ENCODE data around the gene TRIB2. TPM values are rescaled to one million over a fixed set of nuclear protein-coding genes. Genes with fewer than 3 reads are reported as not detected.
A peak's percentile ranks its signal among the peaks of the same experiment; 100 is the strongest.

The TRIB2 gene
- total RNA-seq: 50.7 TPM
- long read RNA-seq, full-length matches to known transcripts: 60 of 75 reads
- long read RNA-seq, partial matches to known transcripts: 3 of 75 reads
- long read RNA-seq, other reads (novel, unspliced or antisense): 12 of 75 reads

DNA sequence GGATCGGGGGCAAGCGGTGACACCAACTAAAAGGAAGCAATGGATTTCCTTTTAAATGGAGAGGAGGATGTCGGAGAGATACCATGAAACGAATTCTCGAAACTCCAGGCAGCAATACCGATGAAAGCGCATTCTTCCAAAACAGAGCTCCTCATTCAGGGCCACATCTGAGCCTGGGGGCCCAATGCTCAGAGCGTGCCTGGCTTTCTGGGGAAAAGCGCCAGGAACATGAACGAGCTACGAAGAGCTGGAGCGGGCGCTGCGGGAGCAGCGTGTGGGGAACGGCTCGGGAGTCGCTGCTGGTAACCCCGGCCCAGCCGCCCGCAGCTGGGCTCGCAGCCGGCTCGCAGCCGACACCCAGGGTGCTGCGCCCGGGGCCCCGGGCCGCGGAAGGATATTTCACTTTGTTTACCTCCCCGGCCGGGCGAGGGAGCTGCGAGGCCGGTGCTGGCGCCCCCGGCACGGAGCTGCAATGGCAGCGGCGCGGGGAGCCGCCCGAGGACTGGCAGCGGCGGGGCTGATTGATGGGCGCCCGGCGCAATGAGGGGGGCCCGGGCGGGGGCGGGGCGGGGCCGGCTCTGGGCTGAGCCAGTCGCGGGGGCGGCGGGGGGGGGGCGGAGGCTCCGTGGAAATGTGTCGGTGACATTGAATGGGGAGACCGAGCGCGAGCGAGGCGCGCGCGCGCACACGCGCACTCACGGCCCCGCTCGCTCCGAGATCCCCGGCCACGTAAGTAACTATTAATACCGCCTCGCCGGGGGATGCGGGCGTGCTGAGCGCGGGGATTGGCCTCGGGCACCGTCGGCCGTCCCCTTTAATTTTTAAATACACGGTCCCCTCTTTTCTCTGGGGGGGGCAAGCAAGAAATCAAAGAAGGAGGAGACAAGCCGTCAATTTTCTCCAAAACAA, at the start of gene TRIB2:
TSS of gene TRIB2 (plus strand) at position 655 of the 909 bp plus-strand sequence. CDS start 1,372 bp downstream, outside the sequence.
- Histone ChIP-seq H3K27ac (peak within 1 kb of the TSS; percentile 90), H3K4me1 (peaks cover 19% of the 10 kb centered on the region), H3K4me3 (peak within 1 kb of the TSS; percentile 93), H3K9me3 (no peaks in the 10 kb centered on the region), H3K36me3 (no peaks in the 10 kb centered on the region), H3K27me3 (no peaks in the 10 kb centered on the region)
- ATAC-seq: peak; percentile 92
- TF ChIP-seq, protein P1, sequence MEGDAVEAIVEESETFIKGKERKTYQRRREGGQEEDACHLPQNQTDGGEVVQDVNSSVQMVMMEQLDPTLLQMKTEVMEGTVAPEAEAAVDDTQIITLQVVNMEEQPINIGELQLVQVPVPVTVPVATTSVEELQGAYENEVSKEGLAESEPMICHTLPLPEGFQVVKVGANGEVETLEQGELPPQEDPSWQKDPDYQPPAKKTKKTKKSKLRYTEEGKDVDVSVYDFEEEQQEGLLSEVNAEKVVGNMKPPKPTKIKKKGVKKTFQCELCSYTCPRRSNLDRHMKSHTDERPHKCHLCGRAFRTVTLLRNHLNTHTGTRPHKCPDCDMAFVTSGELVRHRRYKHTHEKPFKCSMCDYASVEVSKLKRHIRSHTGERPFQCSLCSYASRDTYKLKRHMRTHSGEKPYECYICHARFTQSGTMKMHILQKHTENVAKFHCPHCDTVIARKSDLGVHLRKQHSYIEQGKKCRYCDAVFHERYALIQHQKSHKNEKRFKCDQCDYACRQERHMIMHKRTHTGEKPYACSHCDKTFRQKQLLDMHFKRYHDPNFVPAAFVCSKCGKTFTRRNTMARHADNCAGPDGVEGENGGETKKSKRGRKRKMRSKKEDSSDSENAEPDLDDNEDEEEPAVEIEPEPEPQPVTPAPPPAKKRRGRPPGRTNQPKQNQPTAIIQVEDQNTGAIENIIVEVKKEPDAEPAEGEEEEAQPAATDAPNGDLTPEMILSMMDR (IDR thresholded peaks at IDR 0.05): no peak
- peak; percentile 95 for DNase-seq
- intact Hi-C loops (cut with DNase I): loop anchor here (10.0 kb wide), 1 partner anchor 852 kb away; no protein-coding TSS in a partner anchor

DNA sequence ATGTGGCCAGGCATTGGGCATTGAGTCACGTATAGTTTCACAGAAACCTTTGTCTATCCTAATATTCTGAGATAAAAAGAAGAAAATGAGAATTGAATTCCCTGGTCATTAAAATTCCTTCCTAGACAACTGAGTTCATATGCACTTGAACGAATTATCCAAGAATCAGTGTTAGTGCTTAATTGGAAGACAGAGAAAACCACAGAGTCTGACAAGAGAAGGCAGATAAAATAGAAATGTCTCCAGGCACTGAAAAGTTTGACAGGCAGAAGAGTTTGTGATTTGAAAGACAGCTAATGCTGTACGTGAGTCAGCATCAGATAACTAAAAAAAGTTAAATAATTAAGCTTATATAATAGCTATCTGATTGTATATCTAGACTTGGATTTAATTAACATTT, 47.7 kb upstream of the TRIB2 start:
- Histone ChIP-seq H3K9me3 (peaks cover 10% of the 10 kb centered on the region), H3K27ac (no peak overlapping the region), H3K4me1 (no peaks in the 10 kb centered on the region), H3K4me3 (no peak overlapping the region), H3K27me3 (no peaks in the 10 kb centered on the region), H3K36me3 (no peaks in the 10 kb centered on the region)
- ATAC-seq (no peak), DNase-seq (no peak)
- intact Hi-C loops (cut with DNase I): no loop called here
- TF ChIP-seq, protein P1 (IDR thresholded peaks at IDR 0.05): no peak

DNA sequence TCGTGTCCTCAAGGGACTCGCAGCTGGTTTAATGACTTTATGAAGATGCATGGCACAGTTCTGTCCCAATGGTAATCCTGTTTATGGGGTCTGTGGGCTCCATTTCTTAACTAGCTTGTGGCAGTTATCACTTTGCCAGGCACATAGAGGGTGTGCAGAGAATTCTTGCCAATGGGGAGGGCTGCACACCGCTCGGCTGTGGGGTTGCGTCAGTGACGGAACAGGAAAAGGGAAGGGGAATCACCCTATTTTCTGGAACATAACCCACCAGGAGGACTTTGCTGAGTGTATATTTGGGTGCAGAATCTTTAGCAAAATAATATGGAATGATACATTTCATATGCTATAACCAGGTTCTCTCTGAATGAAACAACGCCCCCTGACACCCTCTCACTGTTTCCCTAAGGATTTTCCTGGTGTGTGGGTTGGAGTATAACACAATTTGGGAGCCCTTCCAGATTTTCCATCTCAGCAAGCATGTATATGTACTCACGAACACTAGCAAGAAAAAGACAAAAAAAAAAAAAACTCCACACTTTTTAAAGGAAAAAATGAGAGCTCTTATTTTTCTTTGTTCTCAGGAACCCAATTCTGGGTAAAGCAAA, 43.9 kb upstream of the TRIB2 start:
- Histone ChIP-seq H3K4me1 (no peaks in the 10 kb centered on the region), H3K36me3 (no peaks in the 10 kb centered on the region), H3K4me3 (no peak overlapping the region), H3K27ac (no peak overlapping the region), H3K27me3 (no peaks in the 10 kb centered on the region), H3K9me3 (no peaks in the 10 kb centered on the region)
- no peak for DNase-seq
- TF ChIP-seq, protein P1 (IDR thresholded peaks at IDR 0.05): no peak
- peak; percentile 42 for ATAC-seq
- intact Hi-C loops (cut with DNase I): no loop called here

DNA sequence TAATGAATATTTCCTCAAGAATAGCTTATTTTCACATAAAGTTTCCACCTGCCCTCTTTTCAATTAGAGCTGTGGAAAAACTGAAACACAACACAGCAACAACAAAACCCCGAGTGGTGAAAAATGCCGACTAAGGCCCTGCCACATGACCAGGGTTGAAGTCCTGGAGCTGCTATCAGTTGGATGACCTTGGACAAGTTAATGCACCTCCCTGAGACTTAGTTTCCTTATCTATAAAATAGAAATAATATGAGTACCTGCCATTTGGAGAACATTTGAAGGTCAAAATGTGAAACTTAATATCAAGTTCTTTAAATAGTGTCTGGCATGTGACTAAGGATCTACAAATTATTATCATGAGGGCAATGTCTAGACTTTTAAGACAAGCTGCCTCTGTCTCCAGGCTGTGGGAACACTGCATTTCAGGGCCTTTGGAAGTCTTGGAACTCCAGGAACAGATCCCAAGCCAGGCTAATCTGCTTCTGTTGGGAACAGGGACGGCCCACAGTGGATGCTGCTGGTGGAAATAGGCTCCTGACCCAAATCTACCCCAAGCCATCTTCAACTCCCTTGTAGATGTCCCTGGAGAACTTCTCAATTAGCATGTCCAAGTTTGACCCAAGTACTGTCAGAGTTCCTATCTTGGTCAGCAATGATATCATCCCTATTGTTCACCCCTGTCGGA, 42.0 kb upstream of the TRIB2 start:
- DNase-seq (no peak), ATAC-seq (no peak)
- no peak overlapping the region for H3K27ac ChIP-seq
- no peaks in the 10 kb centered on the region for H3K36me3 ChIP-seq
- no peaks in the 10 kb centered on the region for H3K4me1 ChIP-seq
- intact Hi-C loops (cut with DNase I): no loop called here
- H3K4me3 ChIP-seq: no peak overlapping the region
- H3K9me3 ChIP-seq: no peaks in the 10 kb centered on the region
- TF ChIP-seq, protein P1 (IDR thresholded peaks at IDR 0.05): no peak
- H3K27me3 ChIP-seq: no peaks in the 10 kb centered on the region

DNA sequence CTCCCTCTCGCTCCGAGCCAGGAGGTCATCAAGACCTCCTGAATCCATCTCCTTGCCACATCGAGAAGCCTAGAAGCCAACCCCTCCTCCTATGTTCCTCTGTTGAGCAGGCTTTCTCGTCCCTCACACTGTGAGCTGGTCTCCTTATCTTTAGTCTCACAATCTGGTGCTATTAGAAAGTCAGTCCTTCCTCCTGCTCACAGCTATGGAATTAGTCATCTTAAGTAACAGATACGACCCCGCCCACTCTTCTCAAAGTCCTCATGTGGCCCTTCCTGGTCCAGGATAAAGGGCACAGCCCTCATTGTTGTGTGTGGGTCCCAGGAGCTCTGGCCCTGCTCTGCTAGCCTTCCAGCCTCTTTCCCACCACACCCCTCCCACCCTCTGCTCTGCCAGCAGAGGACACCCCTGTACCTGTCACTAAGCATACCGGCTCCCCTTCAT, 41.4 kb upstream of the TRIB2 start:
- H3K4me3 ChIP-seq: no peak overlapping the region
- no peaks in the 10 kb centered on the region for H3K27me3 ChIP-seq
- H3K27ac ChIP-seq: no peak overlapping the region
- intact Hi-C loops (cut with DNase I): no loop called here
- DNase-seq (no peak), ATAC-seq (peak; percentile 32)
- H3K4me1 ChIP-seq: no peaks in the 10 kb centered on the region
- TF ChIP-seq, protein P1 (IDR thresholded peaks at IDR 0.05): no peak
- no peaks in the 10 kb centered on the region for H3K36me3 ChIP-seq
- no peaks in the 10 kb centered on the region for H3K9me3 ChIP-seq

Data from upper lobe of right lung (tissue), 1 donor.